ENCODE results near the gene ABCC5.

GRCh38 chr3:183907911-183908331 is 109.8 kb downstream of the ABCC5 start:
- TF ChIP-seq EZH2 (IDR thresholded peaks at IDR 0.05; ENCODE audit: borderline replicate concordance, low read length) (no peak), CTCF (IDR thresholded peaks at IDR 0.05; ENCODE audit: low read length) (no peak)

Measured in OCI-LY1 (cell line).